Gastrocnemius medialis (tissue), 4 donors: Measurements from ENCODE around the gene ABCB8. TPM values are rescaled to one million over a fixed set of nuclear protein-coding genes. Genes with fewer than 3 reads are reported as not detected.

Experiments used
- ATAC-seq, 2 donors: fragments of 150-250 bp; one replicate each; pipeline ENCODE4 v1.9.1; 2016
- DNase-seq, 2 donors: peaks; one replicate each; pipeline ENCODE4 v3.0.0-alpha.2; 2019
- H3K27ac ChIP-seq, 4 donors: fragments of 200-600 bp; sonication (generic); 1 replicate in 1 of 4; 2 replicates in 3 of 4; pipeline ENCODE4 v1.5.1; 2016 to 2018; ENCODE audit warnings: mild to moderate bottlenecking in 2 of 4, moderate library complexity in 1 of 4
- H3K27me3 ChIP-seq, 3 donors: fragments of 200-600 bp; sonication (generic) in 2 of 3; 1 replicate in 1 of 3; 2 replicates in 2 of 3; pipeline versions ENCODE4 v1.5.1 to v1.6.0; 2016 to 2019; ENCODE audit warnings: mild to moderate bottlenecking in 1 of 3, moderate library complexity in 1 of 3
- H3K36me3 ChIP-seq, 2 donors: fragments of 200-600 bp; sonication (generic) in 1 of 2; one replicate each; pipeline ENCODE4 v1.5.1; 2017 to 2018
- H3K4me1 ChIP-seq, 2 donors: fragments of 200-600 bp; sonication (generic) in 1 of 2; one replicate each; pipeline ENCODE4 v1.5.1; 2016 to 2017; ENCODE audit warnings: mild to moderate bottlenecking in 2 of 2
- H3K4me3 ChIP-seq, 4 donors: fragments of 200-600 bp; sonication (generic) in 3 of 4; 1 replicate in 1 of 4; 2 replicates in 3 of 4; pipeline ENCODE4 v1.5.1; 2016 to 2019; ENCODE audit warnings: mild to moderate bottlenecking in 2 of 4
- H3K9me3 ChIP-seq, 3 donors: fragments of 200-600 bp; sonication (generic) in 2 of 3; 1 replicate in 1 of 3; 2 replicates in 2 of 3; pipeline ENCODE4 v1.5.1; 2016 to 2019
- CTCF ChIP-seq, 5 experiments: fragments of 450-650 bp in 3 of 5; fragments of 200-600 bp in 2 of 5; sonication (generic) in 2 of 5; IDR thresholded peaks in 4 of 5; conservative IDR thresholded peaks in 1 of 5; 1 replicate in 4 of 5; 2 replicates in 1 of 5; pipeline ENCODE4 v1.5.1; 2016 to 2019; ENCODE audit warnings: antibody characterized with exemption in 5 of 5, mild to moderate bottlenecking in 3 of 5, moderate library complexity in 3 of 5
- POLR2A ChIP-seq, 2 donors: fragments of 450-650 bp; IDR thresholded peaks; one replicate each; pipeline ENCODE4 v1.6.1; 2017; ENCODE audit warnings: antibody characterized with exemption in 2 of 2, mild to moderate bottlenecking in 2 of 2, moderate library complexity in 2 of 2
- in situ Hi-C, 4 donors: fragments of 200-750 bp; cut with MboI; loops; one replicate each; pipeline versions ENCODE4 v1.15.0 to v1.8.0; 2017; ENCODE audit warnings: low sequenced_read_pairs in 4 of 4
- intact Hi-C: fragments of 100-400 bp; cut with DNase I; formaldehyde crosslinking; loops from one replicate; pipeline ENCODE4 v1.15.1; 2023; ENCODE audit warnings: low total_unique reads
- total RNA-seq, 4 donors: library from RNA; depleted of rRNA; stranded (reverse); fragments of >200 nt; gene quantifications; one replicate each; pipeline versions ENCODE4 v1.1.0 to v1.2.3, GENCODE V29; 2016

ABCB8 gene
- total RNA-seq, 4 donors from 2014 or later, result 10.4 to 25.7 (median 16.2) TPM

GRCh38 chr7:151088019-151088855 is 60.0 kb downstream of the ABCB8 start:
- DNase-seq (no peak), ATAC-seq (no peak)
- peak overlapping the region; percentile 85 to 96 (median 86) for H3K27ac ChIP-seq
- in situ Hi-C loops, result no loop called here
- H3K9me3 ChIP-seq, result no peaks in the 10 kb centered on the region
- no peaks in the 10 kb centered on the region for H3K27me3 ChIP-seq
- intact Hi-C loops, result loop anchor here (5.0 to 10.0 kb wide), 3 partner anchors 139 to 1377 kb away; partner anchors contain the start of gene ABCF2
- no peak for TF ChIP-seq POLR2A (IDR thresholded peaks at IDR 0.05)
- no peak for TF ChIP-seq CTCF (IDR thresholded peaks at IDR 0.05 in 4 of 5, conservative IDR thresholded peaks at IDR 0.05 in 1 of 5)
- H3K36me3 ChIP-seq, result peaks cover 0 to 4% of the 10 kb centered on the region in 2 donors
- H3K4me1 ChIP-seq, result peaks cover 29 to 42% of the 10 kb centered on the region in 2 donors
- H3K4me3 ChIP-seq, result peak overlapping the region; percentile 72 to 95 (median 84)

GRCh38 chr7:151088856-151089699 is 60.8 kb downstream of the ABCB8 start:
- intact Hi-C loops (loop anchor here (5.0 to 10.0 kb wide), 3 partner anchors 138 to 1376 kb away; partner anchors contain the start of gene ABCF2), in situ Hi-C loops (no loop called here)
- peak in 1 of 2 donors; percentile 65 for DNase-seq
- Histone ChIP-seq H3K27me3 (no peaks in the 10 kb centered on the region), H3K4me3 (peak overlapping the region; percentile 23 to 95 (median 84)), H3K36me3 (peaks cover 0 to 4% of the 10 kb centered on the region in 2 donors), H3K27ac (peak overlapping the region; percentile 85 to 96 (median 86)), H3K4me1 (peaks cover 29 to 39% of the 10 kb centered on the region in 2 donors), H3K9me3 (no peaks in the 10 kb centered on the region)
- no peak for ATAC-seq
- TF ChIP-seq CTCF (IDR thresholded peaks at IDR 0.05 in 4 of 5, conservative IDR thresholded peaks at IDR 0.05 in 1 of 5) (no peak), POLR2A (IDR thresholded peaks at IDR 0.05) (peak in 1 of 2 donors; percentile 34)

GRCh38 chr7:151089893-151090730 is 61.9 kb downstream of the ABCB8 start:
- peaks cover 0 to 4% of the 10 kb centered on the region in 2 donors for H3K36me3 ChIP-seq
- peaks cover 29 to 39% of the 10 kb centered on the region in 2 donors for H3K4me1 ChIP-seq
- no peaks in the 10 kb centered on the region for H3K9me3 ChIP-seq
- peak overlapping the region; percentile 85 to 96 (median 86) for H3K27ac ChIP-seq
- no peak for ATAC-seq
- in situ Hi-C loops, result no loop called here
- H3K27me3 ChIP-seq, result no peaks in the 10 kb centered on the region
- peak overlapping the region in 2 of 4 donors; percentile 23 to 75 for H3K4me3 ChIP-seq
- intact Hi-C loops, result loop anchor here (5.0 to 10.0 kb wide), 3 partner anchors 137 to 1375 kb away; partner anchors contain the start of gene ABCF2
- TF ChIP-seq POLR2A (IDR thresholded peaks at IDR 0.05) (no peak), CTCF (IDR thresholded peaks at IDR 0.05 in 4 of 5, conservative IDR thresholded peaks at IDR 0.05 in 1 of 5) (no peak)
- no peak for DNase-seq

GRCh38 chr7:151091003-151091402 is 62.8 kb downstream of the ABCB8 start:
- Histone ChIP-seq H3K4me1 (peaks cover 29 to 31% of the 10 kb centered on the region in 2 donors), H3K27me3 (no peaks in the 10 kb centered on the region), H3K36me3 (peaks cover 0 to 4% of the 10 kb centered on the region in 2 donors), H3K4me3 (no peak overlapping the region), H3K9me3 (no peaks in the 10 kb centered on the region), H3K27ac (no peak overlapping the region)
- ATAC-seq (no peak), DNase-seq (no peak)
- TF ChIP-seq CTCF (IDR thresholded peaks at IDR 0.05 in 4 of 5, conservative IDR thresholded peaks at IDR 0.05 in 1 of 5), result no peak
- no peak for TF ChIP-seq POLR2A (IDR thresholded peaks at IDR 0.05)
- intact Hi-C loops (no loop called here), in situ Hi-C loops (no loop called here)
